22Rv1 (cell line): ENCODE measurements around the gene CEL.
"Not testable (repeated sequence)": the region's sequence is repeated elsewhere in the genome, so short reads cannot be mapped to it uniquely, and the experiment has no call there.

ENCODE experiments used
- H3K27ac ChIP-seq: fragments of 450-650 bp; 2 replicates; pipeline ENCODE4 v1.5.1; 2017
- ZFX ChIP-seq: fragments of 450-650 bp; IDR thresholded peaks from 2 replicates; pipeline ENCODE4 v1.6.1; 2017; ENCODE audit warnings: antibody characterized with exemption, borderline replicate concordance
- TF ChIP-seq, protein P1 (sequence below): fragments of 450-650 bp; IDR thresholded peaks from 2 replicates; pipeline ENCODE4 v1.5.1; 2017; ENCODE audit warnings: mild to moderate bottlenecking

Gene CEL

DNA sequence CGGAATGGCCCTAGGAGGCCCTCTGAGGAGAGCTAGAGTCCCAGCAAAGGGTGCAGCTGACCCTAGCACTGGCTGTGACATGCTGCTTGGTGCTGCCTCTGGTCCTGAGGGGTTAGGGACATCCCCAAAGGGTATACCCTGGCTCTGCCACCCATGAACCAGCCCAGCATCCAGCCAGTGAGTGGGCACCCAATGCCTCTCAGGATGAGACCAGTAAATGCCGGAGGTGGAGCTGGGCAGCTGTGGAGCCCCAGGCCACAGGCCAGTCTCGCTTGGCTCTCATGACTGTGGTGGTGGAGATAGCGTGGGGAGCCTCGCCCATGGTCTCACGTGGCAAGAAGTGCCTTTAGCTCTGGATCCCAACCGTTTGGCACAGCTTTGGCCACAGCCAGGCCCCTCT, 3.7 kb upstream of the CEL start:
- TF ChIP-seq, protein P1, sequence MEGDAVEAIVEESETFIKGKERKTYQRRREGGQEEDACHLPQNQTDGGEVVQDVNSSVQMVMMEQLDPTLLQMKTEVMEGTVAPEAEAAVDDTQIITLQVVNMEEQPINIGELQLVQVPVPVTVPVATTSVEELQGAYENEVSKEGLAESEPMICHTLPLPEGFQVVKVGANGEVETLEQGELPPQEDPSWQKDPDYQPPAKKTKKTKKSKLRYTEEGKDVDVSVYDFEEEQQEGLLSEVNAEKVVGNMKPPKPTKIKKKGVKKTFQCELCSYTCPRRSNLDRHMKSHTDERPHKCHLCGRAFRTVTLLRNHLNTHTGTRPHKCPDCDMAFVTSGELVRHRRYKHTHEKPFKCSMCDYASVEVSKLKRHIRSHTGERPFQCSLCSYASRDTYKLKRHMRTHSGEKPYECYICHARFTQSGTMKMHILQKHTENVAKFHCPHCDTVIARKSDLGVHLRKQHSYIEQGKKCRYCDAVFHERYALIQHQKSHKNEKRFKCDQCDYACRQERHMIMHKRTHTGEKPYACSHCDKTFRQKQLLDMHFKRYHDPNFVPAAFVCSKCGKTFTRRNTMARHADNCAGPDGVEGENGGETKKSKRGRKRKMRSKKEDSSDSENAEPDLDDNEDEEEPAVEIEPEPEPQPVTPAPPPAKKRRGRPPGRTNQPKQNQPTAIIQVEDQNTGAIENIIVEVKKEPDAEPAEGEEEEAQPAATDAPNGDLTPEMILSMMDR, result no peak
- TF ChIP-seq ZFX, result no peak
- H3K27ac ChIP-seq, result no peak overlapping the region

DNA sequence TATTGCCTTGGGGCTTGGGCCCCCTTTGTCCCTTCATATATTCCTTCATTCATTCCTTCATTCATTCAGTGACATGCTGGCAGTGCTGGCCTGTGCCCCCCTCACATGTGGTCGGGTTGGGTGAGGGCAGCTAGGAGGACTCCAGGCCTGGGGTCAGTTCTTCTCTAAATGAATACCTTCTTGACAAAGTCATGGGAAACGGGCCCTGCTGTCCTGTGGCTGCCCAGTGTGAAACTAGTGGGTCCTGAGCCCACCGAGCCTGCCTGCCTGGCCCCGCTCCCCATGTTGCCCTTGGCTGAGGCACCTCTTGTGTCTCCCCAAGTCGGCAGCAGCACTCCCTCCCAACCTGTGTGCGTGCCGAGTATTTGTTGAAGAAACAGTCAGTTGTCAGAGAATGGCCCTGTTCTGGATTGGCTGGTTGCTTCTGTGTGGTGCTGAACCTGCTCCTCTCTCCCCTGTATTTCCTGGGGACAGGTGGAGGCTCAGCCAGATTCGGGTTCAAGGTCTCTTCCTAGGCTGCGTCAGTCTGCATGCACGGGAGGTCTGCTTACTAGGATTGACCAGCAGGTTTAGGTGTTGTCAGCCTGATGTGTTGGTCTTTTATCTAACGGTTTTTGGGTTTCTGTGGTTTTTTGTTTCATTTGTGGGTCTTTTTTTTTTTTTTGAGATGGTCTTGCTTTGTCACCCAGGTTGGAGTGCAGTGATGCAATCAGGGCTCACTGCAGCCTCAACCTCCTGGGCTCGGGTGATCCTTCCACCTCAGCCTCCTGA, 3.0 kb upstream of the CEL start:
- TF ChIP-seq, protein P1, result no peak
- TF ChIP-seq ZFX, result no peak
- H3K27ac ChIP-seq, result no peak overlapping the region

DNA sequence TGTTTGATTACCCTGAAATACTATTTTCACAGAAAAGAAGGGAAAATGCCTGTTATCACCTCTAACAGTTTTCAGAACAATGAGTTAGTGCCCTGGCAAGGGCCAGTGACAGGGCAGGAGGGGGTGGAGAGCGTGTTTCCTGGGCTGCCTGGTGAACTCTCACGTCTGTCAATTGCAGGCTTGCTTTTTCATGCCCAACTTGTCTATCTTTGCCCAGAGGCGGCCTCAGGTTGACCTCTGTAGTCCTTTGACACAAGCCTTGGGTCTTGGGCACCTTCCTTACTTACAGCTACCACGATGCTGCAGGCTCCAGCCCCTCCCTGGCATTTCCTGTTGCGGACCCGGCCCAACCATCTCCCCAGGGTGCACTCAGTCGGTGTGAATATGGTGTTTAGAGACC, 2.2 kb upstream of the CEL start:
- TF ChIP-seq, protein P1, result no peak
- no peak for TF ChIP-seq ZFX
- H3K27ac ChIP-seq, result no peak overlapping the region

DNA sequence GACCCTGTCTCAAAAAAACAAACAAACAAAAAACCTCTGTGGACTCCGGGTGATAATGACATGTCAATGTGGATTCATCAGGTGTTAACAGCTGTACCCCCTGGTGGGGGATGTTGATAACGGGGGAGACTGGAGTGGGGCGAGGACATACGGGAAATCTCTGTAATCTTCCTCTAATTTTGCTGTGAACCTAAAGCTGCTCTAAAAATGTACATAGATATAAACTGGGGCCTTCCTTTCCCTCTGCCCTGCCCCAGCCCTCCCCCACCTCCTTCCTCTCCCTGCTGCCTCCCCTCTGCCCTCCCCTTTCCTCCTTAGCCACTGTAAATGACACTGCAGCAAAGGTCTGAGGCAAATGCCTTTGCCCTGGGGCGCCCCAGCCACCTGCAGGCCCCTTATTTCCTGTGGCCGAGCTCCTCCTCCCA, 1.4 kb upstream of the CEL start:
- no peak overlapping the region for H3K27ac ChIP-seq
- TF ChIP-seq, protein P1, result no peak
- no peak for TF ChIP-seq ZFX

DNA sequence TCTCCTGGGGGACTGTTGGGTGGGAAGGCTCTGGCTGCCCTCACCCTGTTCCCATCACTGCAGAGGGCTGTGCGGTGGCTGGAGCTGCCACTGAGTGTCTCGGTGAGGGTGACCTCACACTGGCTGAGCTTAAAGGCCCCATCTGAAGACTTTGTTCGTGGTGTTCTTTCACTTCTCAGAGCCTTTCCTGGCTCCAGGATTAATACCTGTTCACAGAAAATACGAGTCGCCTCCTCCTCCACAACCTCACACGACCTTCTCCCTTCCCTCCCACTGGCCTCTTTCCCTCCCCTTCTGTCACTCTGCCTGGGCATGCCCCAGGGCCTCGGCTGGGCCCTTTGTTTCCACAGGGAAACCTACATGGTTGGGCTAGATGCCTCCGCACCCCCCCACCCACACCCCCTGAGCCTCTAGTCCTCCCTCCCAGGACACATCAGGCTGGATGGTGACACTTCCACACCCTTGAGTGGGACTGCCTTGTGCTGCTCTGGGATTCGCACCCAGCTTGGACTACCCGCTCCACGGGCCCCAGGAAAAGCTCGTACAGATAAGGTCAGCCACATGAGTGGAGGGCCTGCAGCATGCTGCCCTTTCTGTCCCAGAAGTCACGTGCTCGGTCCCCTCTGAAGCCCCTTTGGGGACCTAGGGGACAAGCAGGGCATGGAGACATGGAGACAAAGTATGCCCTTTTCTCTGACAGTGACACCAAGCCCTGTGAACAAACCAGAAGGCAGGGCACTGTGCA, 590 bp upstream of the CEL start:
- H3K27ac ChIP-seq, result not testable (repeated sequence)

DNA sequence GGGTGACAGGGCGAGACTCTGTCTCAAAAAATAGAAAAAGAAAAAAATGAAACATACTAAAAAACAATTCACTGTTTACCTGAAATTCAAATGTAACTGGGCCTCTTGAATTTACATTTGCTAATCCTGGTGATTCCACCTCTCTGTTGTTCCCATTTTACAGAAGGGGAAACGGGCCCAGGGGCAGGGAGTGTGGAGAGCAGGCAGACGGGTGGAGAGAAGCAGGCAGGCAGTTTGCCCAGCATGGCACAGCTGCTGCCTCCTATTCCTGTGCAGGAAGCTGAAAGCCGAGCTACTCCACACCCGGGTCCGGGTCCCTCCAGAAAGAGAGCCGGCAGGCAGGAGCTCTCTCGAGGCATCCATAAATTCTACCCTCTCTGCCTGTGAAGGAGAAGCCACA, 788 bp downstream of the CEL start:
- not testable (repeated sequence) for H3K27ac ChIP-seq

DNA sequence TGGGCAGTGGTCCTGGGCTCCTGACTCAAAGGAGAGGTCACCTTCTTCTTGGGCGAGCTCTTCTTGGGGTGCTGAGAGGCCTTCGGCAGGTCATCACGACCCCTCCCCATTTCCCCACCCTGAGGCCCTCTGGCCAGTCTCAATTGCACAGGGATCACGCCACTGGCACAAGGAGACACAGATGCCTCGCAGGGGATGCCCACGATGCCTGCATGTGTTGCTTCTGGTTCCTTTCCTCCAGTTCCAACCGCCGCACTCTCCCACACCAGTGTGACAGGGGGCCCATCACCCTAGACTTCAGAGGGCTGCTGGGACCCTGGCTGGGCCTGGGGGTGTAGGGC, 1.3 kb downstream of the CEL start:
- TF ChIP-seq, protein P1, result no peak
- TF ChIP-seq ZFX, result no peak

DNA sequence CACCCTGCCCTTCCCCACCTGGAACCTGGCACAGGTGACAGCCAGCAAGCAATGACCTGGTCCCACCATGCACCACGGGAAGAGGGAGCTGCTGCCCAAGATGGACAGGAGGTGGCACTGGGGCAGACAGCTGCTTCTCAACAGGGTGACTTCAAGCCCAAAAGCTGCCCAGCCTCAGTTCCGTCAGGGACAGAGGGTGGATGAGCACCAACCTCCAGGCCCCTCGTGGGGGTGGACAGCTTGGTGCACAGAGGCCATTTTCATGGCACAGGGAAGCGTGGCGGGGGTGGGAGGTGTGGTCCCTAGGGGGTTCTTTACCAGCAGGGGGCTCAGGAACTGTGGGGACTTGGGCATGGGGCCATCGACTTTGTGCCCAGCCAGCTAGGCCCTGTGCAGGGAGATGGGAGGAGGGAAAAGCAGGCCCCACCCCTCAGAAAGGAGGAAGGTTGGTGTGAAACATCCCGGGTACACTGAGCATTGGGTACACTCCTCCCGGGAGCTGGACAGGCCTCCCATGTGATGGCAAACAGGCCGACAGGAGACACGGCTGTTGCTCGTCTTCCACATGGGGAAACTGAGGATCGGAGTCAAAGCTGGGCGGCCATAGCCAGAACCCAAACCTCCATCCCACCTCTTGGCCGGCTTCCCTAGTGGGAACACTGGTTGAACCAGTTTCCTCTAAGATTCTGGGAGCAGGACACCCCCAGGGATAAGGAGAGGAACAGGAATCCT, 1.9 kb downstream of the CEL start:
- TF ChIP-seq ZFX, result no peak
- TF ChIP-seq, protein P1, result no peak
- H3K27ac ChIP-seq, result no peak overlapping the region

More for the DNA sequence above, 1.3 kb downstream of the CEL start:
- H3K27ac ChIP-seq, result no peak overlapping the region
